AG10803 (cell line): ENCODE results near the gene OLFML1.

Experiments
- DNase-seq: peaks from one replicate; pipeline ENCODE4 v3.0.0; 2010; ENCODE audit warnings: low read depth
- H3K4me3 ChIP-seq: 2 replicates; pipeline ENCODE4 v1.5.1; 2011; ENCODE audit warnings: mild to moderate bottlenecking, low read length, control low read depth
- CTCF ChIP-seq: conservative IDR thresholded peaks from 2 replicates; pipeline ENCODE4 v1.5.1; 2011; ENCODE audit warnings: mild to moderate bottlenecking, low read length, control low read depth, inconsistent platforms

The OLFML1 gene

GRCh38 chr11:7530013-7530640 is 44.8 kb downstream of the OLFML1 start:
- no peak for TF ChIP-seq CTCF
- H3K4me3 ChIP-seq: no peak overlapping the region
- no peak for DNase-seq

- no peak for TF ChIP-seq CTCF
- DNase-seq: no peak
- H3K4me3 ChIP-seq: no peak overlapping the region
Measured at GRCh38 chr11:7531011-7531410, 45.7 kb downstream of the OLFML1 start.

- H3K4me3 ChIP-seq: no peak overlapping the region
- no peak for DNase-seq
- TF ChIP-seq CTCF: no peak
Measured at GRCh38 chr11:7532405-7533145, 47.3 kb downstream of the OLFML1 start.

- no peak for TF ChIP-seq CTCF
- no peak for DNase-seq
- no peak overlapping the region for H3K4me3 ChIP-seq
Measured at GRCh38 chr11:7533199-7534041, 48.1 kb downstream of the OLFML1 start.

- H3K4me3 ChIP-seq: no peak overlapping the region
- no peak for DNase-seq
- no peak for TF ChIP-seq CTCF
Measured at GRCh38 chr11:7534042-7534378, 48.7 kb downstream of the OLFML1 start.

- DNase-seq: no peak
- peak; percentile 5; the same call in 1 of the 2 replicates for TF ChIP-seq CTCF
- no peak overlapping the region for H3K4me3 ChIP-seq
Measured at GRCh38 chr11:7536100-7536499, 50.8 kb downstream of the OLFML1 start.
